Breast epithelium (tissue), 4 donors: Measurements from ENCODE around the gene KLC3. TPM values are rescaled to one million over a fixed set of nuclear protein-coding genes. Genes with fewer than 3 reads are reported as not detected.

Experiments used
- DNase-seq, 2 donors: peaks; one replicate each; pipeline ENCODE4 v3.0.0-alpha.2; 2019; ENCODE audit warnings: low spot score in 2 of 2
- H3K27ac ChIP-seq, 2 donors: fragments of 200-600 bp; sonication (generic) in 1 of 2; one replicate each; pipeline ENCODE4 v1.5.1; 2016 to 2019; ENCODE audit warnings: mild to moderate bottlenecking in 1 of 2
- H3K27me3 ChIP-seq, 2 donors: fragments of 200-600 bp; sonication (generic) in 1 of 2; one replicate each; pipeline versions ENCODE4 v1.5.1 to v1.6.0; 2017 to 2019; ENCODE audit warnings: control low read depth in 1 of 2, mild to moderate bottlenecking in 1 of 2
- H3K36me3 ChIP-seq: fragments of 200-600 bp; one replicate; pipeline ENCODE4 v1.5.1; 2019
- H3K4me1 ChIP-seq, 2 donors: fragments of 200-600 bp; sonication (generic); one replicate each; pipeline ENCODE4 v1.5.1; 2016 to 2019; ENCODE audit warnings: control low read depth in 1 of 2
- H3K4me3 ChIP-seq, 3 donors: fragments of 200-600 bp; sonication (generic); 1 replicate in 2 of 3; 2 replicates in 1 of 3; pipeline ENCODE4 v1.5.1; 2016 to 2019; ENCODE audit warnings: mild to moderate bottlenecking in 3 of 3, moderate library complexity in 2 of 3
- H3K9me3 ChIP-seq, 2 donors: fragments of 200-600 bp; sonication (generic) in 1 of 2; one replicate each; pipeline ENCODE4 v1.5.1; 2016 to 2019; ENCODE audit warnings: control low read depth in 1 of 2
- POLR2A ChIP-seq: fragments of 450-650 bp; IDR thresholded peaks from one replicate; pipeline ENCODE4 v1.6.1; 2016; ENCODE audit warnings: antibody characterized with exemption, mild to moderate bottlenecking, moderate library complexity
- POLR2AphosphoS5 ChIP-seq, 3 donors: sonication (generic); formaldehyde crosslinking; IDR thresholded peaks; one replicate each; pipeline ENCODE4 v1.6.1; 2017; ENCODE audit warnings: antibody characterized with exemption in 3 of 3
- intact Hi-C: fragments of 100-400 bp; cut with DNase I; formaldehyde crosslinking; loops from one replicate; pipeline ENCODE4 v1.15.1; 2023; ENCODE audit warnings: low total_unique reads
- total RNA-seq, 3 donors: library from RNA; depleted of rRNA; stranded (reverse); fragments of >200 nt; gene quantifications; one replicate each; pipeline ENCODE4 v1.1.0, GENCODE V29; 2016
- TF ChIP-seq, protein P1 (sequence below), 3 donors: fragments of 450-650 bp; IDR thresholded peaks; one replicate each; pipeline ENCODE4 v1.5.1; 2016 to 2017; ENCODE audit warnings: antibody characterized with exemption in 3 of 3, mild to moderate bottlenecking in 3 of 3, moderate library complexity in 3 of 3

KLC3 gene
- total RNA-seq, 3 donors from 2014 or later, result 5.6 to 13.5 TPM; not detected in 1

- TF ChIP-seq, protein P1, sequence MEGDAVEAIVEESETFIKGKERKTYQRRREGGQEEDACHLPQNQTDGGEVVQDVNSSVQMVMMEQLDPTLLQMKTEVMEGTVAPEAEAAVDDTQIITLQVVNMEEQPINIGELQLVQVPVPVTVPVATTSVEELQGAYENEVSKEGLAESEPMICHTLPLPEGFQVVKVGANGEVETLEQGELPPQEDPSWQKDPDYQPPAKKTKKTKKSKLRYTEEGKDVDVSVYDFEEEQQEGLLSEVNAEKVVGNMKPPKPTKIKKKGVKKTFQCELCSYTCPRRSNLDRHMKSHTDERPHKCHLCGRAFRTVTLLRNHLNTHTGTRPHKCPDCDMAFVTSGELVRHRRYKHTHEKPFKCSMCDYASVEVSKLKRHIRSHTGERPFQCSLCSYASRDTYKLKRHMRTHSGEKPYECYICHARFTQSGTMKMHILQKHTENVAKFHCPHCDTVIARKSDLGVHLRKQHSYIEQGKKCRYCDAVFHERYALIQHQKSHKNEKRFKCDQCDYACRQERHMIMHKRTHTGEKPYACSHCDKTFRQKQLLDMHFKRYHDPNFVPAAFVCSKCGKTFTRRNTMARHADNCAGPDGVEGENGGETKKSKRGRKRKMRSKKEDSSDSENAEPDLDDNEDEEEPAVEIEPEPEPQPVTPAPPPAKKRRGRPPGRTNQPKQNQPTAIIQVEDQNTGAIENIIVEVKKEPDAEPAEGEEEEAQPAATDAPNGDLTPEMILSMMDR (IDR thresholded peaks at IDR 0.05), result no peak
- no peak for TF ChIP-seq POLR2A
- no peak for TF ChIP-seq POLR2AphosphoS5 (IDR thresholded peaks at IDR 0.05)
- no peak overlapping the region for H3K27ac ChIP-seq
- intact Hi-C loops, result no loop called here
Observed at GRCh38 chr19:45320997-45321775, 19.4 kb upstream of the KLC3 start.

DNA sequence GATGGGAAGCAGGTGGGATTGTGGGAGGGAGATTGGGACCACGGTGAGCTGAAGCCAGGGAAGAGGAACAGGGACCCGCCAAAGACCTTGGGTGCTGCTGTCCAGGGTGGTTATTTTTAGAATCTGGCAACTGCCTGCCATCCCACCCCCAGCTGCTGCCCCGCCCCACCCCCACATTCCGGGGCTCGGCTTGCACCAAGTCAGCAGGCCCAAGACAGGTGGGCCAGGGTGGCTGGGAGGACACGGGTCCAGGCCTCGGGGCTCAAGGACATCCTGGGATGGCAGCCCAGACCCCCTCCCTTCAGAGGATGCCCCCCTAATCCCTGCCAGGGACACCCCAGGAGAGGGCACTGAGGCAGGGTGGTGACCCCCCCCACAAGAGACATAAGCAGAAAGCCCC, 18.7 kb upstream of the KLC3 start:
- Histone ChIP-seq H3K36me3 (no peaks in the 10 kb centered on the region), H3K4me1 (no peaks in the 10 kb centered on the region), H3K27me3 (peaks cover 0 to 24% of the 10 kb centered on the region in 2 donors), H3K9me3 (no peaks in the 10 kb centered on the region), H3K4me3 (no peak overlapping the region), H3K27ac (no peak overlapping the region)
- DNase-seq, result no peak
- intact Hi-C loops, result no loop called here
- no peak for TF ChIP-seq POLR2AphosphoS5 (IDR thresholded peaks at IDR 0.05)
- TF ChIP-seq POLR2A, result no peak
- TF ChIP-seq, protein P1 (IDR thresholded peaks at IDR 0.05), result no peak

More at GRCh38 chr19:45320997-45321775, 19.4 kb upstream of the KLC3 start:
- H3K36me3 ChIP-seq, result no peaks in the 10 kb centered on the region
- no peak overlapping the region for H3K4me3 ChIP-seq
- H3K9me3 ChIP-seq, result no peaks in the 10 kb centered on the region
- no peak for DNase-seq
- peaks cover 0 to 24% of the 10 kb centered on the region in 2 donors for H3K27me3 ChIP-seq
- H3K4me1 ChIP-seq, result no peaks in the 10 kb centered on the region

DNA sequence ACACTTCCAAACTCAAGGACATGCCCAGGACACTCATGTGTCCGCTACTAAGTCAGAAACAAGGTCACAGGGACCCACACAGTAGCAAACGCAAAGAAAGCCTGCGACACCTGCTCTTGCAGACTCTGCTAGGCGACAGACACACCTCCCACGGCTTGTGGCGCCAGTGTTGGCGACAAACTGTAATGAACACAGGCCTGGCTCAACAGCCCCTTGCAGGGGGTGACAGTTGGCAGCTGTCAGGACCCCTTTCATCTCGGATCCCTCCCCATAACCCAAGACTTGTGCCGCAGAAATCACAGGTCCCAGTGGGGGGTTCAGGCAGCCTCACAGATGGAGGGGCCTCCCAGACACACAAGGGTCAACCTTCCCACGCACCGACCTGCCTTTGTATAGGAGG, 18.2 kb upstream of the KLC3 start:
- no peak overlapping the region for H3K4me3 ChIP-seq
- no peaks in the 10 kb centered on the region for H3K9me3 ChIP-seq
- TF ChIP-seq POLR2AphosphoS5 (IDR thresholded peaks at IDR 0.05) (no peak), POLR2A (no peak)
- TF ChIP-seq, protein P1 (IDR thresholded peaks at IDR 0.05), result no peak
- H3K27me3 ChIP-seq, result peaks cover 0 to 24% of the 10 kb centered on the region in 2 donors
- no peak for DNase-seq
- no peaks in the 10 kb centered on the region for H3K36me3 ChIP-seq
- no peak overlapping the region for H3K27ac ChIP-seq
- intact Hi-C loops, result no loop called here
- H3K4me1 ChIP-seq, result no peaks in the 10 kb centered on the region

GRCh38 chr19:45322744-45323281, 17.7 kb upstream of the KLC3 start, which contains the start of gene CKM:
CKM (minus strand) TSS chr19:45322875; CDS start chr19:45319713, 3,162 bp downstream.
- no peaks in the 10 kb centered on the region for H3K36me3 ChIP-seq
- peaks cover 0 to 24% of the 10 kb centered on the region in 2 donors for H3K27me3 ChIP-seq
- DNase-seq, result no peak
- TF ChIP-seq, protein P1 (IDR thresholded peaks at IDR 0.05), result no peak
- TF ChIP-seq POLR2AphosphoS5 (IDR thresholded peaks at IDR 0.05), result no peak
- TF ChIP-seq POLR2A, result no peak
- H3K9me3 ChIP-seq, result no peaks in the 10 kb centered on the region
- H3K4me3 ChIP-seq, result peak within 1 kb of the TSS in 2 of 3 donors; percentile 17 to 44
- H3K27ac ChIP-seq, result no peak within 1 kb of the TSS
- no peaks in the 10 kb centered on the region for H3K4me1 ChIP-seq
- intact Hi-C loops, result no loop called here

- Histone ChIP-seq H3K27ac (no peak overlapping the region), H3K36me3 (no peaks in the 10 kb centered on the region), H3K9me3 (no peaks in the 10 kb centered on the region), H3K4me3 (peak overlapping the region in 2 of 3 donors; percentile 17 to 44), H3K4me1 (no peaks in the 10 kb centered on the region), H3K27me3 (peaks cover 0 to 24% of the 10 kb centered on the region in 2 donors)
- no peak for TF ChIP-seq POLR2A
- TF ChIP-seq POLR2AphosphoS5 (IDR thresholded peaks at IDR 0.05), result no peak
- TF ChIP-seq, protein P1 (IDR thresholded peaks at IDR 0.05), result no peak
- no peak for DNase-seq
- intact Hi-C loops, result no loop called here
Observed at GRCh38 chr19:45323671-45324081, 16.9 kb upstream of the KLC3 start.
